H9 (cell line): ENCODE measurements around the gene PRR7. TPM values are rescaled to one million over a fixed set of nuclear protein-coding genes. Genes with fewer than 3 reads are reported as not detected.

Experiments
- DNase-seq: peaks from one replicate; pipeline ENCODE4 v3.0.0-alpha.2; 2017
- H2AFZ ChIP-seq: one replicate; pipeline ENCODE4 v1.6.1; 2013; ENCODE audit warnings: mild to moderate bottlenecking, low read length, control low read depth, moderate library complexity
- H2AK5ac ChIP-seq: 2 replicates; pipeline ENCODE4 v1.6.1; 2013; ENCODE audit warnings: low read length, control low read depth, mixed read lengths; ENCODE audit not compliant: insufficient read length
- H2BK120ac ChIP-seq: one replicate; pipeline ENCODE4 v1.6.1; 2013; ENCODE audit warnings: low read depth, mild to moderate bottlenecking, low read length, control low read depth, inconsistent platforms; ENCODE audit not compliant: poor library complexity, severe bottlenecking
- H2BK12ac ChIP-seq: 2 replicates; pipeline ENCODE4 v1.6.1; 2013; ENCODE audit warnings: low read length, control low read depth, mixed read lengths, low read depth; ENCODE audit not compliant: insufficient read length
- H2BK15ac ChIP-seq: 2 replicates; pipeline ENCODE4 v1.6.1; 2013; ENCODE audit warnings: low read depth, low read length, control low read depth
- H2BK20ac ChIP-seq: one replicate; pipeline ENCODE4 v1.6.1; 2013; ENCODE audit warnings: low read depth, mild to moderate bottlenecking, low read length, control low read depth, inconsistent platforms; ENCODE audit not compliant: poor library complexity, severe bottlenecking
- H2BK5ac ChIP-seq: 2 replicates; pipeline ENCODE4 v1.6.1; 2013; ENCODE audit warnings: low read length, control low read depth, mixed read lengths; ENCODE audit not compliant: insufficient read length
- H3K14ac ChIP-seq: 2 replicates; pipeline ENCODE4 v1.6.1; 2013; ENCODE audit warnings: low read length, control low read depth; ENCODE audit not compliant: insufficient read depth
- H3K18ac ChIP-seq: 2 replicates; pipeline ENCODE4 v1.6.1; 2013; ENCODE audit warnings: low read depth, mild to moderate bottlenecking, mixed read lengths, low read length, control low read depth; ENCODE audit not compliant: insufficient read length
- H3K23ac ChIP-seq: 2 replicates; pipeline ENCODE4 v1.6.1; 2013; ENCODE audit warnings: low read length, control low read depth, mixed read lengths, low read depth; ENCODE audit not compliant: insufficient read length
- H3K23me2 ChIP-seq: 2 replicates; pipeline ENCODE4 v1.6.1; 2013; ENCODE audit warnings: low read depth, mild to moderate bottlenecking, mixed read lengths, low read length, control low read depth; ENCODE audit not compliant: insufficient read length, poor library complexity, severe bottlenecking
- H3K27ac ChIP-seq: 2 replicates; pipeline ENCODE4 v1.5.1; 2013; ENCODE audit warnings: low read length, control low read depth, mixed read lengths, low read depth; ENCODE audit not compliant: insufficient read length
- H3K27me3 ChIP-seq: 2 replicates; pipeline ENCODE4 v1.6.1; 2013; ENCODE audit warnings: low read length, control low read depth, inconsistent platforms; ENCODE audit not compliant: insufficient read depth
- H3K4ac ChIP-seq: 2 replicates; pipeline ENCODE4 v1.6.1; 2013; ENCODE audit warnings: low read depth, mild to moderate bottlenecking, control low read depth, inconsistent platforms, low read length, moderate library complexity
- H3K4me1 ChIP-seq: 2 replicates; pipeline ENCODE4 v1.6.1; 2013; ENCODE audit warnings: low read length, control low read depth, inconsistent platforms; ENCODE audit not compliant: insufficient read depth
- H3K4me2 ChIP-seq: 2 replicates; pipeline ENCODE4 v1.6.1; 2013; ENCODE audit warnings: low read length, control low read depth, mixed read lengths; ENCODE audit not compliant: insufficient read length, insufficient read depth
- H3K56ac ChIP-seq: 2 replicates; pipeline ENCODE4 v1.6.1; 2013; ENCODE audit warnings: low read depth, mild to moderate bottlenecking, mixed read lengths, low read length, control low read depth; ENCODE audit not compliant: insufficient read length
- H3K79me1 ChIP-seq: 2 replicates; pipeline ENCODE4 v1.6.1; 2013; ENCODE audit warnings: low read depth, mild to moderate bottlenecking, moderate library complexity, low read length, control low read depth, inconsistent platforms; ENCODE audit not compliant: insufficient read depth, poor library complexity, severe bottlenecking
- H3K79me2 ChIP-seq: 2 replicates; pipeline ENCODE4 v1.6.1; 2013; ENCODE audit warnings: low read length, control low read depth, inconsistent platforms; ENCODE audit not compliant: insufficient read depth
- H3K9ac ChIP-seq: 2 replicates; pipeline ENCODE4 v1.6.1; 2013; ENCODE audit warnings: low read length, control low read depth, mixed read lengths; ENCODE audit not compliant: insufficient read length; ENCODE audit errors: extremely low read depth
- H3K9me3 ChIP-seq: one replicate; pipeline ENCODE4 v1.6.1; 2013; ENCODE audit warnings: low read depth, low read length, inconsistent platforms; ENCODE audit not compliant: control insufficient read depth
- H3T11ph ChIP-seq: one replicate; pipeline ENCODE4 v1.6.1; 2013; ENCODE audit warnings: mild to moderate bottlenecking, low read length, control low read depth, inconsistent platforms
- H4K20me1 ChIP-seq: one replicate; pipeline ENCODE4 v1.6.1; 2013; ENCODE audit not compliant: control insufficient read depth, insufficient read length, insufficient read depth
- H4K5ac ChIP-seq: 2 replicates; pipeline ENCODE4 v1.6.1; 2013; ENCODE audit warnings: low read depth, mild to moderate bottlenecking, mixed read lengths, low read length, control low read depth; ENCODE audit not compliant: insufficient read length
- H4K8ac ChIP-seq: replicated peaks from 2 replicates; pipeline ENCODE4 v1.6.1; 2013; ENCODE audit warnings: low read length, control low read depth, mixed read lengths, low read depth; ENCODE audit not compliant: insufficient read length
- H4K91ac ChIP-seq: 2 replicates; pipeline ENCODE4 v1.6.1; 2013; ENCODE audit warnings: low read depth, mild to moderate bottlenecking, moderate library complexity, mixed read lengths, low read length, control low read depth; ENCODE audit not compliant: insufficient read length
- H3K27ac Mint-ChIP-seq, 3 experiments: 2 replicates in 2 of 3; 3 replicates in 1 of 3; pipeline ENCODE4 v1.8.0; 2020 to 2021; ENCODE audit warnings: mixed read lengths in 3 of 3, mild to moderate bottlenecking in 1 of 3, moderate library complexity in 1 of 3
- H3K27me3 Mint-ChIP-seq: 2 replicates; pipeline ENCODE4 v1.8.0; 2021; ENCODE audit warnings: low read depth, mild to moderate bottlenecking, moderate library complexity, mixed read lengths
- H3K36me3 Mint-ChIP-seq, 3 experiments: 2 replicates in 2 of 3; 3 replicates in 1 of 3; pipeline ENCODE4 v1.8.0; 2020 to 2021; ENCODE audit warnings: low read depth in 3 of 3, mixed read lengths in 3 of 3; ENCODE audit not compliant: insufficient read depth in 1 of 3
- H3K4me1 Mint-ChIP-seq, 2 experiments: 2 replicates each; pipeline ENCODE4 v1.8.0; 2020; ENCODE audit warnings: mixed read lengths in 2 of 2
- H3K4me3 Mint-ChIP-seq, 2 experiments: 2 replicates in 1 of 2; 3 replicates in 1 of 2; pipeline ENCODE4 v1.8.0; 2020 to 2021; ENCODE audit warnings: mild to moderate bottlenecking in 2 of 2, mixed read lengths in 2 of 2, moderate library complexity in 1 of 2
- H3K9me3 Mint-ChIP-seq, 2 experiments: 2 replicates in 1 of 2; 3 replicates in 1 of 2; pipeline ENCODE4 v1.8.0; 2020; ENCODE audit warnings: mild to moderate bottlenecking in 2 of 2, mixed read lengths in 2 of 2, moderate library complexity in 1 of 2
- WGBS: extraction: QIAGEN DNeasy Blood & Tissue Kit; methylation state at CpG from one replicate; pipeline ENCODE4 v1.1.7; 2013; ENCODE audit warnings: missing lambda C conversion rate, low lambda C conversion rate, mixed read lengths; ENCODE audit not compliant: insufficient read length; ENCODE audit errors: extremely low coverage; 5-methylcytosine and 5-hydroxymethylcytosine counted together
- total RNA-seq: library from RNA; stranded (reverse); gene quantifications from 2 replicates; pipeline ENCODE4 v1.2.1, GENCODE V29; 2021
- TF ChIP-seq, protein P1 (sequence below): fragments of 200-600 bp; sonication (generic); conservative IDR thresholded peaks from 3 replicates; pipeline ENCODE4 v1.8.0; 2021; ENCODE audit warnings: antibody characterized with exemption, mild to moderate bottlenecking

PRR7 gene
- total RNA-seq, 1 experiment from 2014 or later = 9.6 TPM

DNA sequence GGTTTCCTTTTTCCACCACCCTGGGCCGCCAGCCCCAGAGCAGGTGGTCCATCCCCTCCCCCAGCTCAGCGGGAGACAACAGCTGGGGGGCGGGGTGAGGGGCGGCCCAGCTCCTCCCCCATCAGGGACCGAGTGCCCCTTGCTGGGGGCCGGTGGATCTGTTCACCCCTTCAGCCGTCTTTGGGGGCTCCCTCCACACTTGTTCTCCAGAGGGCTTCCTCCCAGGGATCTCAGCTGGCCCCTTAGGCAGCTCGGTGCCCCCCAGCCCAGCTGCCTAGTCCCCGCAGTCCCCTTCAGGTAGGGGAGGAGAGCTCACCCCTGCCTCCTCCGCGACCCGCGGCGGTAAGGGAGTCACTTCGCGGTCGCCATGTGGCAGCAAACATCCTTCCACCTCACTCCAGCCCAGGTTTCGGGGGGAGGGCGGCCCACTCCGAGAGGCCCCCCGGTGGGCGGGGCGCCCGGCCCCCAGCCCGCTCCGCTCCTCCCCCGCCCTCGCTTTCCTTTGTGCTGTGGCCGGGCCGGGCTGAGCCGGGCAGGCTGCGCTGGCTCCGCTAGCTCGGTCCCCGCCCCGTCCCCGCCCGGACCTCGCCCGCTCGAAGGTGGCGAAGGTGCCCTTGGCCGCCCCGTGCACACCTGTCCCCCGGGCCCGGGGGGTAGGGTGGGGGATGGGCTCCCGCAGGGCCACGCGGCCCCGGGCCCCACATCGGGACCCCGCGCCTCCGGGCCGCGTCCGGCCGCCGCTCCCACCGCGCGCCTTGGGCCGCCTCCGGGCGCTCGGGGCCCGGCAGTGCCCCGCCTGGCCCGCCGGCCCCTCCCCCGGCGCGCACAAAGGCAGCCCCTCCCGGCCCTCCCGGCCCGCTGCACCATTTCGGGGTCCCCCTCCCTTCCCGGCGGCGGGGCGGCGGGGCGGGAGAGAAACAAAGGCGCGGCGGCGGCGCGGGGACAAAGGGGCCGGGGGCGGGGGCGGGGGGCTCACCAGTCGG is 26.1 kb downstream of the PRR7 start:
- peak overlapping the region; percentile 55 for H3K4me2 ChIP-seq
- no peak overlapping the region for H2BK15ac ChIP-seq
- no peak for DNase-seq
- H3K9me3 ChIP-seq = no peaks in the 10 kb centered on the region
- no peak overlapping the region for H2AK5ac ChIP-seq
- H3K14ac ChIP-seq = peak overlapping the region; percentile 97
- H2BK120ac ChIP-seq = no peak overlapping the region
- H3K4me1 Mint-ChIP-seq = peaks cover 44 to 67% of the 10 kb centered on the region in 2 experiments
- H4K5ac ChIP-seq = no peak overlapping the region
- H4K20me1 ChIP-seq = no peaks in the 10 kb centered on the region
- H2BK5ac ChIP-seq = no peak overlapping the region
- no peak overlapping the region for H3T11ph ChIP-seq
- peaks cover 26% of the 10 kb centered on the region; the same call in 1 of the 2 replicates for H3K79me2 ChIP-seq
- H4K91ac ChIP-seq = peak overlapping the region; percentile 18
- TF ChIP-seq, protein P1, sequence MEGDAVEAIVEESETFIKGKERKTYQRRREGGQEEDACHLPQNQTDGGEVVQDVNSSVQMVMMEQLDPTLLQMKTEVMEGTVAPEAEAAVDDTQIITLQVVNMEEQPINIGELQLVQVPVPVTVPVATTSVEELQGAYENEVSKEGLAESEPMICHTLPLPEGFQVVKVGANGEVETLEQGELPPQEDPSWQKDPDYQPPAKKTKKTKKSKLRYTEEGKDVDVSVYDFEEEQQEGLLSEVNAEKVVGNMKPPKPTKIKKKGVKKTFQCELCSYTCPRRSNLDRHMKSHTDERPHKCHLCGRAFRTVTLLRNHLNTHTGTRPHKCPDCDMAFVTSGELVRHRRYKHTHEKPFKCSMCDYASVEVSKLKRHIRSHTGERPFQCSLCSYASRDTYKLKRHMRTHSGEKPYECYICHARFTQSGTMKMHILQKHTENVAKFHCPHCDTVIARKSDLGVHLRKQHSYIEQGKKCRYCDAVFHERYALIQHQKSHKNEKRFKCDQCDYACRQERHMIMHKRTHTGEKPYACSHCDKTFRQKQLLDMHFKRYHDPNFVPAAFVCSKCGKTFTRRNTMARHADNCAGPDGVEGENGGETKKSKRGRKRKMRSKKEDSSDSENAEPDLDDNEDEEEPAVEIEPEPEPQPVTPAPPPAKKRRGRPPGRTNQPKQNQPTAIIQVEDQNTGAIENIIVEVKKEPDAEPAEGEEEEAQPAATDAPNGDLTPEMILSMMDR = no peak
- H3K27me3 Mint-ChIP-seq = no peaks in the 10 kb centered on the region; the same call in 1 of the 2 replicates
- no peak overlapping the region for H3K56ac ChIP-seq
- no peaks in the 10 kb centered on the region for H3K27me3 ChIP-seq
- peak overlapping the region; percentile 95 for H3K18ac ChIP-seq
- H3K79me1 ChIP-seq = peaks cover 10% of the 10 kb centered on the region
- H3K4me3 Mint-ChIP-seq = peak overlapping the region; percentile 83 to 89
- H4K8ac ChIP-seq = no peak overlapping the region
- H3K27ac ChIP-seq = no peak overlapping the region
- H3K4me1 ChIP-seq = peaks cover 24% of the 10 kb centered on the region; the same call in 1 of the 2 replicates
- H3K36me3 Mint-ChIP-seq = peaks cover 26 to 43% (median 41%) of the 10 kb centered on the region in 3 experiments
- peaks cover 4% of the 10 kb centered on the region for H3K23me2 ChIP-seq
- H2BK12ac ChIP-seq = no peak overlapping the region
- no peak overlapping the region for H2BK20ac ChIP-seq
- WGBS = no CpG with 5 or more reads among the region's 93 CpGs
- H3K9me3 Mint-ChIP-seq = no peaks in the 10 kb centered on the region
- no peak overlapping the region for H2AFZ ChIP-seq
- peak overlapping the region in 2 of 3 experiments; percentile 89 to 92; a peak in 3 of 7 replicates for H3K27ac Mint-ChIP-seq
- H3K4ac ChIP-seq = peak overlapping the region; percentile 8; the same call in 1 of the 2 replicates
- peak overlapping the region; percentile 85 for H3K9ac ChIP-seq
- H3K23ac ChIP-seq = no peak overlapping the region
